GM19463 (cell line): ENCODE measurements around the gene SRPX2.

Experiments used
- ATAC-seq: cut with Tn5 transposase; IDR thresholded peaks from one replicate; pipeline ENCODE4 v1.9.1; 2021; ENCODE audit warnings: mild to moderate bottlenecking, moderate library complexity; ENCODE audit not compliant: unreplicated experiment

The SRPX2 gene

GRCh38 chrX:100649550-100650356 lies 5.8 kb downstream of the SRPX2 start:
- ATAC-seq: no peak

- ATAC-seq: no peak
These were observed 6.8 kb downstream of the SRPX2 start for GRCh38 chrX:100650841-100651240.

DNA sequence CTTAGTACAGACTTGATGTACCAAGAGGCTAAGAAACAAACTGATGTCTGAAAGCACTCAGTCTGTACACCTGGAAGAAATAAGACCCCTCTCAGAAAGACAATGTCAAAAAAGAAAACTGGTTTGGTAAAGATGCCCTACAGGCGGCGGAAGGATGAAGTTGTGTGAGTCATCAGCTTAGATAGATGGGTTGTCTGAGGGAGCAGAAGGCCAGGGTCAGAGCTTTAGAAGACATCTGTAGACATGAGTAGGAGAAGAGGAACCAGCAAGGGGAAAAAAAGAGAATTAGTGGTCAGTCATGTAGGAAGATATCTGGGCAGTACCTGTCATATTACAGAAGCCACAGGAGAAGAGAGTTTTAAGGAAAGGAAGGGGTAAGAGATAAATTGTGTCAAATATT lies 8.3 kb downstream of the SRPX2 start:
- ATAC-seq: no peak

DNA sequence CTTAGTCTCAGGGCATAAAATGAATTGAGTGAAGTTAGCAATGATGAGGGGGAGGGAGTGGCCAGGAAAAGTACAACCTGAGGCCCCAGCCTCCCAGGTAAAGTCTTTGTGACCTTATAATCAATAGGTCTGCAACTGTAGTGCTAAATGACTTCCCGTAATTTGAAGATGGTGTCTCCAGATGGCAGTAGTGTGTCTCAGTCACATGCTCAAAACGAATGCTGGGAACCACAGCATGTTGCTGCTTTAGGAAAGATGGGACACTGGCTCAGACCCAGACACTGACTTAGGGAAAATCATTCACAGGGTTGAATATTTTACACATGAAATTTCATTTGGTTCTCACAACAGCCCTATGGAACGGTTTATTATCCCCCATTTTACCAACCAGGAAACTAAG lies 10.3 kb downstream of the SRPX2 start:
- no peak for ATAC-seq

DNA sequence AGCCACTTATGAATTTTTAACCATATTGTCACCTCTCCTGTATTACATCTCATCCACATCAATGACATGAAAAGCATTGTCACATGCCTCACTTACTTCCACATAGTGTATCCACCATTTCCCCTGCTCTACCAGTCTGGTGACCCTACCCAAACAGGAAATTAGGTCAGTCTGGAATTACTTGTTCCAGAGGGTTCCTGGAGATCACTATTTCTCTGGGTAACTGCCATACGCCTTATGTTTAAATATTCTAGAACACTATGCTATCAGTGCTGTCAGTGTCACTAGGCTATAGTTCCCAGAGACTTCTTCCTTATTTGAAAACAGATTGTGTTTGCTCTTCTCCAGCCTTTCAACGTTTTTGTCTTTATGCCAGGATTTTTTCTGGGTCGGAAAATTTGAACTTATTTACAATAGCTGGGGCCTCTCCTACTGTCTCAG lies 15.0 kb downstream of the SRPX2 start:
- ATAC-seq: no peak

GRCh38 chrX:100659431-100660137 lies 15.6 kb downstream of the SRPX2 start:
- no peak for ATAC-seq

DNA sequence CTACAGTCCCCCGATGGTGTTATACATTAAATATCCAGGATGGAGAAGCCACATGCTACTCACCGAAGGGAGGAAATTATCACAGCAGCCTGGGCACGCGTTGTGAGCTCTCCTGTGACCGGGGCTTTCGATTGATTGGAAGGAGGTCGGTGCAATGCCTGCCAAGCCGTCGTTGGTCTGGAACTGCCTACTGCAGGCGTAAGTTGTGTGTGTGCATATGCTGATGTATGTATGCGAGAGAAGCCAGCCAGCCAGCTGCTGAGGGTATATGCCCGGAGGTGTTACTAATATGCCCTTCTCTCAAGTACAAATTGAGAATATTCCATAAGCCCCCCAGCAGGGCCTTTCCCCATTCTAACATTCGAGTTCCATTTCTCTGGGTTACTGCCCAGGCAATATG lies 18.2 kb downstream of the SRPX2 start:
- ATAC-seq: no peak

GRCh38 chrX:100662796-100663195 lies 18.8 kb downstream of the SRPX2 start:
- no peak for ATAC-seq

GRCh38 chrX:100663642-100664041 lies 19.6 kb downstream of the SRPX2 start:
- no peak for ATAC-seq

DNA sequence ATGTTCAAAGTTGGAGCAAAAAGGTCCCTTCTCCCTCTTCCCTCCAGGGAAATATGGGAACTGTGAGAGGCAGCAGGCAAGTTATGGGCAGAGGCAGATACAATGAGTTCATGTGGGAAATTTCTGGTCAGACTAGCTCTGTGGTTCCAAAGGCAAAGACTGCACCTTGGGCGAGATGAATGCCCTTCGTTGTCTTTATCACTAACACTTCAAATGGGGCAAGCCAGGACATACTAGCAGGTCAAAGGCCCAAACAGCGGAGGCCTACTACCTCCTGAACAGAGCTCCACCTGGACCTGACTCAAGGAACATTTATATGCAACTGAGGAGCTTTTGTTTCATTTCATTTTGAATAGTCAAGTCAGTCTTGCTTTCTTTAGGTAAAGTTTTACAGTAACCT lies 29.0 kb downstream of the SRPX2 start:
- no peak for ATAC-seq

- no peak for ATAC-seq
These were observed 29.5 kb downstream of the SRPX2 start for GRCh38 chrX:100673397-100673953.

DNA sequence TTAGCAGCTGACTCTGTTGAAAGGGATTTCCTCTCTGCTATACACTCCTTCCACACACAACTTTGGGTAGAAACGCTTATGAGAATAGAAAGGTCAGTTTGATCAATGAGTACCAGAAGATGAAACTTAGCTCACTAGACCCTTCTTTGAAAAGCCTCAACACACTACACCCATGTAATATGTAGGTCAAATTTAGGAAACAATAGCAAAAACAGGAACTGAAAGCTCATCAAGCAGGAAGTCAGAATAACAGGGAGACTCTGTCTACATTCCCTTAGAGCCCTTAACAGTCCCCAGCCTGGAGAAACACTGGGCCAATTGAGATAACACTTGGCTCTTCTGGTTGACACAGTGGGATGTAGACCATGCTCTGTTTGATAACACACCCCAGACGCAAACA lies 30.7 kb downstream of the SRPX2 start:
- no peak for ATAC-seq

DNA sequence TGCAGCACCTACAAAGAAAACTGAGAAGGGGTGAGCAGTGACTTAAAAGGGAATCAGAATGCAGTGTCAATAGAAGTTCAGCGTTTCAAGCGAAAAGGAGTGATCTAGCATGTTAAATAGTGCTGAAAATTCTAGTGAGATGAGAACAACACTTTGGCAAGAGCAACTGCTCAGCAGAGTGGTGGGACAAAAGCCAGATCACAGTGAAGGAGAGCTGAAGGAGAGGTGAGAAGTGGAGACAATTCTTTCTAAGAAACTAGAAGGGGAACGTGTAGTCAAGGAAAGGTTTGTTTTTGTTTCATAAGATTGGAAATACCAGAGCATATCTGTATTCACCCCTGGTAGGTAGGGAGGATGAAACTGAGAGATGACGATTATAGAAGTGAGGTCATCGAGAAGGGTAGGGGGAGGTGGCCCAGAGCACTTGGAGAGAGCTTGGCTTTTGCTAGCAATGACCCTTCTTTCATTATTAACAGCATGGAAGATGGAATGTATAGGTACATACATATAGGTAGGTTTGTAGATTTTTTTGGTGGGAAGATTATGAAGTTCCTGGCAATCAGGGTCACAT lies 33.7 kb downstream of the SRPX2 start:
- no peak for ATAC-seq

- no peak for ATAC-seq
These were observed 36.8 kb downstream of the SRPX2 start for GRCh38 chrX:100680756-100681155.

DNA sequence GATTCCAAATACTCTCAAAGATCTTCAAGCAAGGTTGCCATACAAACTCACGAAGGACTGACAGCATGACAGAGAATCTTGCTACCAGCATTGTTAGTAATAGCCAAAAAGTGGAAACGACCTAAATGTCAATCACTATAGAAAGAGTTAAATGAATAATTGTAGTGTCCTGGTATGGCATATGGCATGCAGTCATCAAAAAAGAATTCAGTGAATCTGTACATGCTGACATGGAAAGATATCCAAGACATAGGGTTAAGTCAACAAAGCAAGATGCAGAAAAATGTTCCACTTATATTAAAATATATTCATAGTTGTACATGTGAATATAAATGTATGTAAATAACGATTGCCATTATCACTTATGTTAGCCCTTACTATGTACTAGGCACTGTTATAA lies 37.6 kb downstream of the SRPX2 start:
- no peak for ATAC-seq

DNA sequence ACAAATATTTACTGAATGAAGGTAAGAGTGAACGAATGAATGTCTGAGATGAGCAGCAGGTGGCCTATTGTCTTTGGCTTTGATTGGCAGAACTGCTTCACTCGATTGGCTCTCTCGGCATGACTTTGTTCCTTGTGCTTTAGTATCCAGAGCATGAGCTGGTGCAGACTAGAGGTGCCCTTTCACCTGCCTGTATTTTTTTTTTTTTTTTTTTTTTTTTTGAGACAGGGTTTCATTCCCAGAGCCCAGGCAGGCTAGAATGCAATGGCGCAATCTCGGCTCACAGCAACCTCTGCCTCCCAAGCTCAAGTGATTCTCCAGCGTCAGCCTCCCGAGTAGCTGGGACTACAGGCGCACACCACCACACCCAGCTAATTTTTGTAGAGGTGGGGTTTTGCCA lies 38.9 kb downstream of the SRPX2 start:
- no peak for ATAC-seq

GRCh38 chrX:100685284-100685996 lies 41.4 kb downstream of the SRPX2 start:
- ATAC-seq: peak; percentile 73

GRCh38 chrX:100685997-100686305 lies 42.0 kb downstream of the SRPX2 start:
- peak; percentile 5 for ATAC-seq

DNA sequence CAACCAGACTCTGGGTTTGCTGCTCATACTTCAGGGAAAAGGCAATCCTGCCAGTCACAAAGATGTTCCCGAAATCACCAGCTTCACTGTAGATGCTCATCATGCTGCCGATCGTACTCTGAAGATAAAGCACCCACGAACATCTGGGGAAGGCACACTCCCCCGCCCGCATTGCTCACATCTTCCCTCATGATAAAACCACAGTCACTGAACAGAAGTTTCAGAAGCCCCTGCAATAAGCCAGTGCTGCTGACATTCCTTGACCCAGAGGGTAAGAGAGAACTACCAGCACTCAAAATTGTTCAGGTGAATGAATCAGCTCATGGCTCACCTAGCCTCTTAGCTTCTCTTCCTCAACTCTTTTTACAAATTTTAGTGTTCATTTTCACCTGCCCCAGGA lies 43.1 kb downstream of the SRPX2 start:
- peak; percentile 10 for ATAC-seq

DNA sequence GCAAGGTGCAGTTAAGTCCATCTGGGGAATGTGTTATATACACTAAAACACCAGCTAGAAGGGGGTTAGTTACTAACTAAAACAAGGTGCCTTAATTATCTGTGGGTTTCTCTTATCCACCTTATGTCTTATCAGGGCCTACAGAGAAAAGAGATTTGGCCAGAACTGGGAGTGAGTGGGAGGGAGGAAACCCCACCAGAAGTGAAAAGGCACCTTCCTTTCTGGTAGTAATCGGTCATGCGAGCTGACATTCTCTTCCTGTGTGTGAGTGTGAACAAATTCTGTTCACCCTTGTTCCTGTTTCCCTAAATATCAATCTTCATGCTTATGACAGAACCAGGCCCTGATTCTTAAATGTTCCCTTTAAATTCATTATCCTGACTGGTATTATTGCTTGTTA lies 43.5 kb downstream of the SRPX2 start:
- peak; percentile 67 for ATAC-seq

- ATAC-seq: no peak
These were observed 51.3 kb downstream of the SRPX2 start for GRCh38 chrX:100695302-100695701.
